B cell (primary cell): ENCODE results near the gene KCNC4.

ENCODE experiments used
- EZH2 ChIP-seq: IDR thresholded peaks from 2 replicates; pipeline ENCODE4 v1.6.1; 2012; ENCODE audit warnings: borderline replicate concordance, low read depth, mild to moderate bottlenecking, moderate library complexity, low read length; ENCODE audit not compliant: insufficient read depth, poor library complexity, severe bottlenecking
- TF ChIP-seq, protein P1 (sequence below): fragments of 200-600 bp; IDR thresholded peaks from one replicate; pipeline ENCODE4 v1.8.0; 2022; ENCODE audit warnings: antibody characterized with exemption, mild to moderate bottlenecking

DNA sequence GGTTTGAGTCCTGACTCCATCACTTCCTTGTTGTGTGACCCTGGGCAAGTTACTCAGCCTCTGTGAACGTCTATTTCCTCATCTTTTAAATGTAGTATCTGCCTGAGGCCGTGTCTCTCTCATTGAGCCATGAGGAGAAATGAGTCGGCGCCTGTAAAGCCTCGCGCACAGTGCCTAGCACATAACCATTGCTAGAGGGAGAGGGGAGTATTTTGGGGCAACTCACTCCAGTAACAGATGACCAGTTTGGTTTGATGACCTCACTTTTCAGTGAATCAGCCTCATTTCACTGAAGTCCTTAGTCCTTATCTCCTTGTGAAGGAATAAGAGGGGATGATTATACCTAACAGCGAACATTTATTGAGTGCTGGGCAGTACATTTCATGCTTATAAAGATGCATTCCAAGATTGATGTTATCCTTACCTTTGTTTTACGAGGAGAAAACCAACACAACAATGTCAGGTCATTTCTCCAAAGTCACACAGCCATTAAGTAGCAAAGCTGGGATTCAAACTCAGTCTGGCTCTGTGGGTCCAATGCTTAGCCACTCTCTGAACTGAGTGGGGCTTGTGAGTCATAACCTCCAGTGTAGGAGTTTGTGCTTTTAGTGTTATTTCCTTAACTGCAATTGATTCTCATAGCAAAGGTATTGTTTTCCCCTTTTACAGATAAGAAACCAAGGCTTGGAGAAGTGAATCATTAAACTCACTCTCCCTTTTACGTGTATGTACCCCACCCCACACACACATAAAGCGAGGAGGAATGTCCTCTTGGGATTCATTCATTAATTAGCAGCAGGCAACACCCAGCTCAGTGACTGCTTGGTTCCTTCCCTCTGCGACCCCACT lies 25.9 kb downstream of the KCNC4 start:
- TF ChIP-seq, protein P1, sequence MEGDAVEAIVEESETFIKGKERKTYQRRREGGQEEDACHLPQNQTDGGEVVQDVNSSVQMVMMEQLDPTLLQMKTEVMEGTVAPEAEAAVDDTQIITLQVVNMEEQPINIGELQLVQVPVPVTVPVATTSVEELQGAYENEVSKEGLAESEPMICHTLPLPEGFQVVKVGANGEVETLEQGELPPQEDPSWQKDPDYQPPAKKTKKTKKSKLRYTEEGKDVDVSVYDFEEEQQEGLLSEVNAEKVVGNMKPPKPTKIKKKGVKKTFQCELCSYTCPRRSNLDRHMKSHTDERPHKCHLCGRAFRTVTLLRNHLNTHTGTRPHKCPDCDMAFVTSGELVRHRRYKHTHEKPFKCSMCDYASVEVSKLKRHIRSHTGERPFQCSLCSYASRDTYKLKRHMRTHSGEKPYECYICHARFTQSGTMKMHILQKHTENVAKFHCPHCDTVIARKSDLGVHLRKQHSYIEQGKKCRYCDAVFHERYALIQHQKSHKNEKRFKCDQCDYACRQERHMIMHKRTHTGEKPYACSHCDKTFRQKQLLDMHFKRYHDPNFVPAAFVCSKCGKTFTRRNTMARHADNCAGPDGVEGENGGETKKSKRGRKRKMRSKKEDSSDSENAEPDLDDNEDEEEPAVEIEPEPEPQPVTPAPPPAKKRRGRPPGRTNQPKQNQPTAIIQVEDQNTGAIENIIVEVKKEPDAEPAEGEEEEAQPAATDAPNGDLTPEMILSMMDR: no peak
- TF ChIP-seq EZH2: no peak
